GM12878 (cell line): ENCODE results near the gene ANKRD16. TPM values are rescaled to one million over a fixed set of nuclear protein-coding genes. Genes with fewer than 3 reads are reported as not detected.

Experiments used
- ATAC-seq: fragments of 200-7000 bp; cut with Tn5 transposase; 3 replicates; pipeline ENCODE4 v1.9.1; 2020; ENCODE audit warnings: mild to moderate bottlenecking, moderate library complexity
- BruUV-seq: library from RNA; stranded (reverse); fragments of 400-500 nt; replicated peaks from 2 replicates; lab custom pipeline; 2021; lab: Mats Ljungman, UMichigan
- CTCF ChIA-PET: fragments of 300-600 bp; sonication (Branson Sonifier 250); formaldehyde crosslinking; extraction: SDS; loops from one replicate; lab custom pipeline; 2021; ENCODE audit warnings: inconsistent platforms; lab: Yijun Ruan, JAX
- POLR2A ChIA-PET: fragments of 350-600 bp; formaldehyde crosslinking; extraction: SDS; loops from one replicate; lab custom pipeline; 2021; ENCODE audit warnings: inconsistent platforms; lab: Charles Lee
- RAD21 ChIA-PET: fragments of 300-600 bp; sonication (Branson Sonifier 250); formaldehyde crosslinking; loops from one replicate; lab custom pipeline; 2023; ENCODE audit warnings: antibody characterized with exemption; ENCODE audit not compliant: unreplicated experiment; lab: Charles Lee
- SMC1A ChIA-PET: fragments of 300-600 bp; sonication (Branson Sonifier 250); formaldehyde crosslinking; loops from one replicate; lab custom pipeline; 2023; ENCODE audit not compliant: unreplicated experiment, uncharacterized antibody; lab: Charles Lee
- DNase-seq: peaks from one replicate; pipeline ENCODE4 v3.0.0-alpha.2; 2011; ENCODE audit warnings: low read depth, low spot score
- FAIRE-seq: peaks from 3 replicates; lab custom pipeline; 2011; peaks lifted over from hg19 to GRCh38; lab: Jason Lieb, UNC
- H2AFZ ChIP-seq: 2 replicates; pipeline ENCODE4 v1.6.0; 2011; ENCODE audit warnings: low read depth, low read length, control low read depth; ENCODE audit not compliant: control insufficient read depth
- H3K27ac ChIP-seq: 2 replicates; pipeline ENCODE4 v1.5.1; 2011; ENCODE audit warnings: control low read depth; ENCODE audit not compliant: control insufficient read depth, insufficient read depth
- H3K27me3 ChIP-seq, 2 experiments: replicated peaks in 1 of 2; 2 replicates each; pipeline versions ENCODE4 v1.6.0 to v1.6.1; 2011; ENCODE audit warnings: low read length in 1 of 2; ENCODE audit not compliant: control insufficient read depth in 2 of 2, insufficient read depth in 2 of 2
- H3K36me3 ChIP-seq, 2 experiments: 2 replicates each; pipeline ENCODE4 v1.5.1; 2011; ENCODE audit warnings: low read length in 1 of 2; ENCODE audit not compliant: control insufficient read depth in 2 of 2, insufficient read depth in 2 of 2
- H3K4me1 ChIP-seq: 2 replicates; pipeline ENCODE4 v1.6.1; 2011; ENCODE audit warnings: mild to moderate bottlenecking, low read length, moderate library complexity, mixed read lengths; ENCODE audit not compliant: control insufficient read depth, insufficient read depth
- H3K4me2 ChIP-seq: 2 replicates; pipeline ENCODE4 v1.6.0; 2011; ENCODE audit warnings: control low read depth; ENCODE audit not compliant: control insufficient read depth, insufficient read depth
- H3K4me3 ChIP-seq: fragments of 200-600 bp; sonication (generic); 2 replicates; pipeline ENCODE4 v1.5.1; 2016
- H3K79me2 ChIP-seq: 2 replicates; pipeline ENCODE4 v1.6.0; 2011; ENCODE audit warnings: low read length; ENCODE audit not compliant: control insufficient read depth, insufficient read depth
- H3K9ac ChIP-seq: 2 replicates; pipeline ENCODE4 v1.8.0; 2011; ENCODE audit warnings: low read length, control low read depth, mixed read lengths; ENCODE audit not compliant: control insufficient read depth, insufficient read depth
- H3K9me3 ChIP-seq: replicated peaks from 3 replicates; pipeline ENCODE4 v1.5.1; 2011; ENCODE audit warnings: mild to moderate bottlenecking, low read length; ENCODE audit not compliant: control insufficient read depth, insufficient read depth
- H4K20me1 ChIP-seq: 2 replicates; pipeline ENCODE4 v1.6.0; 2011; ENCODE audit not compliant: control insufficient read depth, insufficient read depth
- BCL11A ChIP-seq: IDR thresholded peaks from 2 replicates; pipeline ENCODE4 v1.6.1; 2011; ENCODE audit warnings: low read depth, low read length
- BMI1 ChIP-seq: fragments of 450-650 bp; IDR thresholded peaks from 2 replicates; pipeline ENCODE4 v1.6.1; 2016; ENCODE audit warnings: mild to moderate bottlenecking, moderate library complexity, borderline replicate concordance
- CBFB ChIP-seq: IDR thresholded peaks from 2 replicates; pipeline ENCODE4 v1.6.1; 2016; ENCODE audit warnings: antibody characterized with exemption, low read depth
- DPF2 ChIP-seq: fragments of 450-650 bp; IDR thresholded peaks from 2 replicates; pipeline ENCODE4 v1.6.1; 2017; ENCODE audit warnings: mild to moderate bottlenecking
- HDAC6 ChIP-seq: fragments of 200-600 bp; sonication (generic); IDR thresholded peaks from one replicate; pipeline ENCODE4 v1.8.0; 2017; ENCODE audit warnings: antibody characterized with exemption; ENCODE audit not compliant: unreplicated experiment
- HDGF ChIP-seq: fragments of 450-650 bp; IDR thresholded peaks from 2 replicates; pipeline ENCODE4 v1.6.1; 2016; ENCODE audit warnings: antibody characterized with exemption
- MYC ChIP-seq: IDR thresholded peaks from 2 replicates; pipeline ENCODE4 v1.6.1; 2011; ENCODE audit warnings: mild to moderate bottlenecking, low read length, moderate library complexity, inconsistent platforms; ENCODE audit not compliant: insufficient read depth, insufficient replicate concordance, insufficient read length, severe bottlenecking
- NFYB ChIP-seq: IDR thresholded peaks from 2 replicates; pipeline ENCODE4 v1.6.1; 2011; ENCODE audit warnings: low read depth, mild to moderate bottlenecking, low read length, improper control_type of control experiment, moderate library complexity; ENCODE audit not compliant: insufficient read depth
- NRF1 ChIP-seq: conservative IDR thresholded peaks from 2 replicates; pipeline ENCODE4 v1.6.1; 2011; ENCODE audit warnings: mild to moderate bottlenecking, low read depth, low read length, improper control_type of control experiment
- ZZZ3 ChIP-seq: IDR thresholded peaks from 2 replicates; pipeline ENCODE4 v1.6.1; 2011; ENCODE audit warnings: low read depth; ENCODE audit not compliant: control insufficient read depth, insufficient read length
- WGBS: methylation state at CpG from one replicate; pipeline ENCODE4 v1.1.6; 2016; ENCODE audit warnings: low lambda C conversion rate; ENCODE audit not compliant: insufficient replicate concordance, insufficient coverage; ENCODE audit errors: missing lambda C conversion rate; 5-methylcytosine and 5-hydroxymethylcytosine counted together
- in situ Hi-C: fragments of 300-500 bp; cut with MboI; formaldehyde crosslinking; loops from 9 replicates; pipeline ENCODE4 v1.14.3; 2018; ENCODE audit warnings: mixed read lengths
- intact Hi-C: fragments of 100-400 bp; cut with micrococcal nuclease; formaldehyde crosslinking; loops from one replicate; pipeline ENCODE4 v1.14.2; 2022; ENCODE audit not compliant: unreplicated experiment
- polyA plus RNA-seq, 11 experiments: library from polyadenylated mRNA; depleted of rRNA in 4 of 11; unstranded in 6 of 11; stranded (reverse) in 5 of 11; fragments of >200 nt; fragmentation: Nextera tagmentation in 4 of 11; fragmentation: Illumina TruSeq in 1 of 11; extraction: Ambion mirVana in 4 of 11; extraction: Trizol in 1 of 11; gene quantifications; 1 replicate in 1 of 11; 2 replicates in 10 of 11; pipeline versions ENCODE4 v1.2.1 to v1.2.3, GENCODE V29; 2011 to 2016; ENCODE audit warnings: inconsistent platforms in 2 of 11, missing spikeins in 2 of 11, low read depth in 1 of 11
- total RNA-seq, 4 experiments: library from RNA; depleted of rRNA in 3 of 4; stranded (reverse); fragments of >200 nt in 3 of 4; fragmentation: Illumina TruSeq in 1 of 4; extraction: Trizol in 1 of 4; gene quantifications; 2 replicates each; pipeline versions ENCODE4 v1.2.1 to v1.2.3, GENCODE V29; 2013 to 2021
- TF ChIP-seq, protein P1 (sequence below): IDR thresholded peaks from 2 replicates; pipeline ENCODE4 v1.6.1; 2012; ENCODE audit warnings: low read depth, low read length, improper control_type of control experiment
- TF ChIP-seq, protein P2 (sequence below): fragments of 450-650 bp; IDR thresholded peaks from 2 replicates; pipeline ENCODE4 v1.6.1; 2016; ENCODE audit warnings: mild to moderate bottlenecking

Gene ANKRD16
- total and polyA plus RNA-seq, 10 of the 15 experiments (the other 5 are each of a cell fraction or from before 2014, with no cell fraction given): 0.57 to 13.6 (median 4.4) TPM

GRCh38 chr10:5897504-5897903 is 7.8 kb upstream of the ANKRD16 start:
- Histone ChIP-seq H4K20me1 (no peaks in the 10 kb centered on the region; the same call in 1 of the 2 replicates), H3K9me3 (peaks cover 3% of the 10 kb centered on the region), H3K27me3 (no peaks in the 10 kb centered on the region), H3K36me3 (peaks cover 1 to 14% of the 10 kb centered on the region in 2 experiments; a peak in 3 of 4 replicates), H3K4me3 (no peak overlapping the region), H3K9ac (no peak overlapping the region), H3K4me1 (peaks cover 19% of the 10 kb centered on the region), H3K4me2 (no peak overlapping the region), H2AFZ (no peak overlapping the region), H3K79me2 (peaks cover 36% of the 10 kb centered on the region), H3K27ac (no peak overlapping the region)
- TF ChIP-seq CBFB (no peak), BCL11A (no peak), ZZZ3 (no peak), BMI1 (no peak), HDGF (no peak), MYC (no peak), NFYB (no peak), NRF1 (no peak), DPF2 (no peak), HDAC6 (no peak)
- TF ChIP-seq, protein P1, sequence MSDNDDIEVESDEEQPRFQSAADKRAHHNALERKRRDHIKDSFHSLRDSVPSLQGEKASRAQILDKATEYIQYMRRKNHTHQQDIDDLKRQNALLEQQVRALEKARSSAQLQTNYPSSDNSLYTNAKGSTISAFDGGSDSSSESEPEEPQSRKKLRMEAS: no peak
- TF ChIP-seq, protein P2, sequence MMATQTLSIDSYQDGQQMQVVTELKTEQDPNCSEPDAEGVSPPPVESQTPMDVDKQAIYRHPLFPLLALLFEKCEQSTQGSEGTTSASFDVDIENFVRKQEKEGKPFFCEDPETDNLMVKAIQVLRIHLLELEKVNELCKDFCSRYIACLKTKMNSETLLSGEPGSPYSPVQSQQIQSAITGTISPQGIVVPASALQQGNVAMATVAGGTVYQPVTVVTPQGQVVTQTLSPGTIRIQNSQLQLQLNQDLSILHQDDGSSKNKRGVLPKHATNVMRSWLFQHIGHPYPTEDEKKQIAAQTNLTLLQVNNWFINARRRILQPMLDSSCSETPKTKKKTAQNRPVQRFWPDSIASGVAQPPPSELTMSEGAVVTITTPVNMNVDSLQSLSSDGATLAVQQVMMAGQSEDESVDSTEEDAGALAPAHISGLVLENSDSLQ: no peak
- SMC1A ChIA-PET: no interaction called here
- intact Hi-C loops: no loop called here
- no TSS peak for BruUV-seq
- in situ Hi-C loops: no loop called here
- WGBS: 93% methylated on average over 8 of the region's 8 CpGs
- ATAC-seq: no peak
- no peak for DNase-seq
- CTCF ChIA-PET: no interaction called here
- FAIRE-seq: no peak
- POLR2A ChIA-PET: interaction anchor here (1.8 kb wide), 1 partner anchor 8 kb away, joined by 4 read pairs; the partner anchor contains the start of genes ANKRD16 and FBH1
- RAD21 ChIA-PET: no interaction called here
